HEK293 (cell line): Measurements from ENCODE around the gene NPTN.

Experiments used
- CTCF ChIA-PET: fragments of 350-600 bp; formaldehyde crosslinking; extraction: SDS; loops from one replicate; lab custom pipeline; 2021; ENCODE audit warnings: antibody characterized with exemption; lab: Yijun Ruan, JAX
- POLR2A ChIA-PET: fragments of 300-600 bp; formaldehyde crosslinking; extraction: SDS; loops from one replicate; lab custom pipeline; 2020; ENCODE audit warnings: antibody characterized with exemption, inconsistent platforms; lab: Yijun Ruan, JAX
- H3K27ac ChIP-seq: fragments of 200-500 bp; sonication (Bioruptor generic); 2 replicates; pipeline ENCODE4 v1.5.1; 2014; ENCODE audit warnings: low read depth, low read length, control low read depth, inconsistent platforms; ENCODE audit errors: extremely low read depth
- H3K36me3 ChIP-seq, 2 experiments: fragments of 200-500 bp in 1 of 2; sonication (Bioruptor generic) in 1 of 2; 1 replicate in 1 of 2; 2 replicates in 1 of 2; pipeline ENCODE4 v1.5.1; 2014 to 2017; ENCODE audit warnings: inconsistent platforms in 2 of 2, low read length in 2 of 2; ENCODE audit not compliant: control insufficient read depth in 2 of 2, insufficient read depth in 1 of 2
- H3K4me1 ChIP-seq: fragments of 200-500 bp; sonication (Bioruptor generic); 2 replicates; pipeline ENCODE4 v1.5.1; 2014; ENCODE audit warnings: mild to moderate bottlenecking, low read length, inconsistent platforms; ENCODE audit not compliant: control insufficient read depth, insufficient read depth
- H3K4me3 ChIP-seq: 2 replicates; pipeline ENCODE4 v1.5.1; 2011; ENCODE audit warnings: low read depth, mild to moderate bottlenecking, control low read depth, low read length, moderate library complexity
- H3K9me3 ChIP-seq: fragments of 200-500 bp; sonication (Bioruptor generic); 2 replicates; pipeline ENCODE4 v1.5.1; 2014; ENCODE audit warnings: low read depth, low read length, inconsistent platforms; ENCODE audit not compliant: control insufficient read depth, insufficient read depth
- ATF2 ChIP-seq: fragments of 450-650 bp; formaldehyde crosslinking; IDR thresholded peaks from 2 replicates; pipeline ENCODE4 v1.5.1; 2016; ENCODE audit warnings: missing biosample characterization, missing genetic modification characterization, low read depth
- GLIS1 ChIP-seq: fragments of 450-650 bp; formaldehyde crosslinking; IDR thresholded peaks from 2 replicates; pipeline ENCODE4 v1.5.1; 2016; ENCODE audit warnings: missing biosample characterization, missing genetic modification characterization
- HOXD13 ChIP-seq: sonication (generic); formaldehyde crosslinking; IDR thresholded peaks from 2 replicates; pipeline ENCODE4 v1.8.0; 2022; ENCODE audit warnings: missing genetic modification reagents, borderline replicate concordance
- KLF8 ChIP-seq: fragments of 450-650 bp; formaldehyde crosslinking; IDR thresholded peaks from 2 replicates; pipeline ENCODE4 v1.5.1; 2016; ENCODE audit warnings: missing biosample characterization, missing genetic modification characterization
- MZF1 ChIP-seq: fragments of 450-650 bp; formaldehyde crosslinking; IDR thresholded peaks from 2 replicates; pipeline ENCODE4 v1.5.1; 2017; ENCODE audit warnings: missing biosample characterization, missing genetic modification characterization, borderline replicate concordance
- OSR2 ChIP-seq: fragments of 450-650 bp; formaldehyde crosslinking; IDR thresholded peaks from 2 replicates; pipeline ENCODE4 v1.5.1; 2016; ENCODE audit warnings: missing biosample characterization, missing genetic modification characterization
- PRDM10 ChIP-seq: fragments of 450-650 bp; formaldehyde crosslinking; IDR thresholded peaks from 2 replicates; pipeline ENCODE4 v1.5.1; 2016; ENCODE audit warnings: missing biosample characterization, missing genetic modification characterization
- SP2 ChIP-seq: fragments of 450-650 bp; formaldehyde crosslinking; IDR thresholded peaks from 2 replicates; pipeline ENCODE4 v1.5.1; 2016; ENCODE audit warnings: missing biosample characterization, missing genetic modification characterization
- SP3 ChIP-seq: fragments of 450-650 bp; formaldehyde crosslinking; IDR thresholded peaks from 2 replicates; pipeline ENCODE4 v1.5.1; 2016; ENCODE audit warnings: missing biosample characterization, missing genetic modification characterization
- ZBTB17 ChIP-seq: fragments of 450-650 bp; formaldehyde crosslinking; IDR thresholded peaks from 2 replicates; pipeline ENCODE4 v1.5.1; 2016; ENCODE audit warnings: missing biosample characterization, missing genetic modification characterization
- ZBTB21 ChIP-seq: fragments of 450-650 bp; formaldehyde crosslinking; IDR thresholded peaks from 2 replicates; pipeline ENCODE4 v1.5.1; 2017; ENCODE audit warnings: missing biosample characterization, missing genetic modification characterization
- ZNF24 ChIP-seq: fragments of 450-650 bp; formaldehyde crosslinking; IDR thresholded peaks from 2 replicates; pipeline ENCODE4 v1.5.1; 2016; ENCODE audit warnings: missing biosample characterization, missing genetic modification characterization
- ZNF266 ChIP-seq: fragments of 450-650 bp; formaldehyde crosslinking; IDR thresholded peaks from 2 replicates; pipeline ENCODE4 v1.5.1; 2016; ENCODE audit warnings: missing biosample characterization, missing genetic modification characterization, low read depth
- ZNF280D ChIP-seq: fragments of 450-650 bp; formaldehyde crosslinking; IDR thresholded peaks from 2 replicates; pipeline ENCODE4 v1.5.1; 2016; ENCODE audit warnings: missing biosample characterization, missing genetic modification characterization
- ZNF366 ChIP-seq: fragments of 450-650 bp; formaldehyde crosslinking; conservative IDR thresholded peaks from 2 replicates; pipeline ENCODE4 v1.5.1; 2016; ENCODE audit warnings: missing biosample characterization, missing genetic modification characterization
- ZNF404 ChIP-seq: fragments of 450-650 bp; formaldehyde crosslinking; IDR thresholded peaks from 2 replicates; pipeline ENCODE4 v1.5.1; 2017; ENCODE audit warnings: missing biosample characterization, missing genetic modification characterization
- ZNF449 ChIP-seq: fragments of 450-650 bp; formaldehyde crosslinking; IDR thresholded peaks from 2 replicates; pipeline ENCODE4 v1.5.1; 2017; ENCODE audit warnings: missing biosample characterization, mild to moderate bottlenecking, missing genetic modification characterization, moderate library complexity
- ZNF624 ChIP-seq: fragments of 450-650 bp; formaldehyde crosslinking; IDR thresholded peaks from 2 replicates; pipeline ENCODE4 v1.5.1; 2017; ENCODE audit warnings: missing biosample characterization, missing genetic modification characterization
- ZNF629 ChIP-seq: fragments of 450-650 bp; formaldehyde crosslinking; IDR thresholded peaks from 2 replicates; pipeline ENCODE4 v1.5.1; 2017; ENCODE audit warnings: missing biosample characterization, missing genetic modification characterization
- ZNF658 ChIP-seq: fragments of 450-650 bp; formaldehyde crosslinking; IDR thresholded peaks from 2 replicates; pipeline ENCODE4; 2016; ENCODE audit warnings: missing biosample characterization, missing genetic modification characterization
- ZNF677 ChIP-seq: fragments of 450-650 bp; IDR thresholded peaks from 2 replicates; pipeline ENCODE4 v1.5.0; 2018; ENCODE audit warnings: missing biosample characterization, mild to moderate bottlenecking, missing genetic modification characterization, moderate library complexity
- ZNF707 ChIP-seq: fragments of 450-650 bp; formaldehyde crosslinking; IDR thresholded peaks from 2 replicates; pipeline ENCODE4 v1.5.1; 2016; ENCODE audit warnings: missing biosample characterization, missing genetic modification characterization
- ZNF76 ChIP-seq: fragments of 450-650 bp; formaldehyde crosslinking; IDR thresholded peaks from 2 replicates; pipeline ENCODE4; 2016; ENCODE audit warnings: low read depth, missing biosample characterization, missing genetic modification characterization, borderline replicate concordance
- ZSCAN23 ChIP-seq: fragments of 450-650 bp; formaldehyde crosslinking; IDR thresholded peaks from 2 replicates; pipeline ENCODE4 v1.5.1; 2016; ENCODE audit warnings: missing biosample characterization, missing genetic modification characterization
- ZSCAN4 ChIP-seq: fragments of 450-650 bp; formaldehyde crosslinking; IDR thresholded peaks from 2 replicates; pipeline ENCODE4 v1.5.1; 2017; ENCODE audit warnings: missing biosample characterization, missing genetic modification characterization

NPTN gene

GRCh38 chr15:73629798-73630429 lies 3.3 kb downstream of the NPTN start (continued):
- no peak for TF ChIP-seq ZNF280D (tag by site-specific recombination)
- TF ChIP-seq ZNF677 (tag by site-specific recombination), result no peak
- TF ChIP-seq MZF1 (tag by site-specific recombination), result peak; percentile 99
- no peak for TF ChIP-seq ZNF449
- TF ChIP-seq ZBTB17, result peak; percentile 56
- TF ChIP-seq HOXD13, result no peak
- TF ChIP-seq OSR2 (tag by site-specific recombination), result peak; percentile 73; the same call in 1 of the 2 replicates

- Histone ChIP-seq H3K4me3 (no peak overlapping the region), H3K36me3 (no peaks in the 10 kb centered on the region), H3K4me1 (peaks cover 69% of the 10 kb centered on the region), H3K9me3 (no peaks in the 10 kb centered on the region), H3K27ac (peak overlapping the region; percentile 54)
- ChIA-PET POLR2A (no interaction called here), CTCF (interaction anchor here (9.1 to 20.6 kb wide), 2 partner anchors 66 to 69 kb away, joined by 168 to 543 read pairs; no protein-coding TSS in a partner anchor)
- no peak for TF ChIP-seq ZBTB21 (tag by site-specific recombination)
- TF ChIP-seq OSR2 (tag by site-specific recombination), result peak; percentile 42; the same call in 1 of the 2 replicates
- no peak for TF ChIP-seq ZNF624
- no peak for TF ChIP-seq ZNF404 (tag by site-specific recombination)
- peak; percentile 33; the same call in 1 of the 2 replicates for TF ChIP-seq ZNF366 (tag by site-specific recombination)
- TF ChIP-seq ZNF24 (tag by site-specific recombination), result peak; percentile 84
- TF ChIP-seq GLIS1, result no peak
- peak; percentile 67 for TF ChIP-seq ZNF629 (tag by site-specific recombination)
- peak; percentile 88 for TF ChIP-seq PRDM10 (tag by site-specific recombination)
- TF ChIP-seq SP2, result no peak
- peak; percentile 70 for TF ChIP-seq ATF2 (tag by site-specific recombination)
- TF ChIP-seq ZNF707, result no peak
- TF ChIP-seq ZNF658 (tag by site-specific recombination), result no peak
- TF ChIP-seq ZNF76, result no peak
- TF ChIP-seq ZSCAN4 (tag by site-specific recombination), result no peak
- TF ChIP-seq KLF8 (tag by site-specific recombination), result 0 out of 2 replicates have a peak, but pooled peaks have one; percentile 19
- no peak for TF ChIP-seq ZNF266 (tag by site-specific recombination)
- peak; percentile 82; the same call in 1 of the 2 replicates for TF ChIP-seq ZSCAN23 (tag by site-specific recombination)
- TF ChIP-seq SP3 (tag by site-specific recombination), result no peak
Measured at GRCh38 chr15:73628976-73629797, 4.0 kb downstream of the NPTN start.
